Activated T-cell treated with anti-CD3 and anti-CD28 coated beads, Interleukin-2, amount 50 U/mL, for 48 hours (primary cell): ENCODE results near the gene TGFA.
"Not testable (repeated sequence)": the region's sequence is repeated elsewhere in the genome, so short reads cannot be mapped to it uniquely, and the experiment has no call there.

ENCODE experiments used
- DNase-seq, 2 experiments: peaks; one replicate each; pipeline ENCODE4 v3.0.0-alpha.2; 2020

The TGFA gene

DNA sequence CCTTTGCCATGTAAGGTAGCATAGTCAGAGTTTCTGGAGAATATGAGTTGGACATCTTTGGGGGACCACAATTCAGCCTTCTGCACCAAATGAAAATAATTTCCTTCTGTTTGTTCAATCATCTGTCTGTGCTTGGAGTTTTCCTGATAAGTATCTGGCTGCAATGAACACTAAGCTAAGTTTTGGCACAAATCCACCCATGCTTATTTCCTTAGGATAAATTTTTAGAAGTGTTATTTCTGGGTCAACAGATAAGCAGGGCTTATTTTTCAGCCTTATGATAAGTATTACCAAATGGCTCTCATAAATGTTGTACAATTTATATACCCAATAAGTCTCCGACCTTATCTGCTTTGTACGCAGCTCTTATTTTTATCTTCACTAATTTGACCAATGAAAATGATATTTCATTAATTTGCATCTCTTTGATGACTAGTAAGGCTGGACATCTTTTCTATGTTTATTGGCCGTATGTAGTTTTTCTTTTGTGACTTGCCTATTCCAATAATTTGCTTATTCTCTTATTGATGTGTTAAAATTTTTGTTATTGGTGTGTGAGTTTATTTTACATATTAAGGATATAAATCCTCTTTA is 59.2 kb downstream of the TGFA start:
- DNase-seq, result no peak

DNA sequence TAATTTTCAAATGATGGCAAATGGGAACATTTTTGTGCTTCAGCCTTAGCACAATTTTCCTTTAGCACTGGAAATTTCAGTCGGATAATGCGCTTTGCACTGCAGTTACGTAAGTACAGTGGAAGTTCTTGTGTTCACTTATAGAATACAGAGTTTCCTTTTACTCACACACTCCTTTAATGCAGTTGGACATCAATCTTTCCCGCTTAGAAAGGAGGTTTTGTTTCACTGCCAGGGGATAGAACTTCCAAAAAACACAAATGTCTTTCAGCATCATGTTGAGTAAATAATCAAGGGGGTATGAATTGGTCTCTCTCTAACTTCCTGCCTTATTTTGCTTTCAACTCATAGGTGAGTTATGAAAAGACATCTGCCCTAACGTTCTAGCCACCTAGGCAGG is 63.2 kb downstream of the TGFA start:
- DNase-seq, result no peak

DNA sequence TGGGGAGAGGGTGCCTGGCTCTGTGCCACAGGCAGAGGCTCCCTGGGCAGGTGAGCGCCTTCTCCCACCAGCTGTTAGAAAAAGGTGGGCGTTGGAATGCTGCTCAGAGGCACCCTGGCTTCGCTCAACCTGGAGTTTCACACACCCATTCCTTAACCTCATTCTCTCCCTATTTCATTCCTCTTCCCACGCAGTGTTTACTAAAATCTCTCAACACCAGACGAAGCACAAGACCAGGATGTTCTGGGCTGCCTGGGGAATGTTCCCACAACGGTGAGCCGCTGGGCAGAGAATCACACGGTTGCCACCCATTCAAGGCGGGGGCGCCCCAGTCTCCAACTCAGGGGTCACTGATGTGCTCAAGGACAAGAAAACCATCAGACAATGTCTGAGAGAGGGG is 64.5 kb downstream of the TGFA start:
- no peak for DNase-seq

DNA sequence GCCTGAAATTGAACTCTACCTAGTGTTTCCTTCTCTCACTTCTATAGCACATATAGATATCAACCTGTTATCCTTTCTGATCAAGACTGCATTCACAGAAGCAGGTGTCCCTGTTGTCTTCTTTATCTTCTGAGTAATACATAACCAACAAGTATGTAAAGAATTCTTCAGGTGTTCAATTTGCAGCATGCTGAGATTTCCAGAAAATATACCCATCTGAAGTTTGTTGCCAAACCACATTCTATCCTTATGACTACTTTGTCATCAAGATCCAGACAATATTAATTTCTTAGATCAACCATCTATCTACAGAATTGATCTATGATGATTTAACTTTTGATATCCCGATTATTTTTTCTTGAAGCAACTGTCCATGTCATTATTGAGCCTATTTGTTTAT is 69.5 kb downstream of the TGFA start:
- DNase-seq, result no peak

DNA sequence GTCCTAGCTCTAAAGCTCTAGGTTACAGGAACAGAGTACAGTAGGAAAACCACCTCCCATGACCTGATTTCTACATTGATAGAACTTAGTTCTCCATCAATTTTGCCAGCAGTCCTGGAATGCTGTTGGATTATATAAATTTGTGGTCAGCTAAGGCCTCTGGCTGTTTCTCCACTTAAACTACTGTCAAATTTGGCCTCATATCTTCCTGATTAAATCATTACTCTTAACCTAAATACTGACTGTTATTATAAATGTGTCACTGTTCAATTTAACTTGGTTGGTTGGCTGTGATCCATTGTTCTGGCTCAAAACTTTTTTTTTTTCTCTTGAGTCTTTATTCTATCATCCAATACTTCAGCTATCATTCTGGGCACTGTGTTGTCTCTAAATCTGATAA is 71.2 kb downstream of the TGFA start:
- no peak for DNase-seq

DNA sequence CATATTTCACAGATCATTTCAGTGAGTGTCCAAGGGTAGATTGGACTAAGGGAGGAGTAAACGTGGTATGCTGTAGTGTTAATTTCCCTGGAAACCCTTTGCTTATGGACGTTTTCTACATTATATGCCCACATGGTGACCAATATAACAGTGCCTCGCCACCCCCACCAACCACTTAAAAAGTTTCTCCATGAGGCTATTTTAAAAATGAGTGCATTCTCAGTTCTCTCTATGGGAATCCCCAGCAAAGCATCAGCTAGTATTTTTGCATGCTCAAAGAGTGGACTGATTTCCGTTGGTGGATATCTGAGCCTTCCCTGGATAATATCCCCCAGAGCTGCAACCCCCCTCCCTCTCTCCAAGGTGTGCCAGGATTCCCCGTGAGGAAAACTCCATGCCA is 73.2 kb downstream of the TGFA start:
- DNase-seq, result no peak

DNA sequence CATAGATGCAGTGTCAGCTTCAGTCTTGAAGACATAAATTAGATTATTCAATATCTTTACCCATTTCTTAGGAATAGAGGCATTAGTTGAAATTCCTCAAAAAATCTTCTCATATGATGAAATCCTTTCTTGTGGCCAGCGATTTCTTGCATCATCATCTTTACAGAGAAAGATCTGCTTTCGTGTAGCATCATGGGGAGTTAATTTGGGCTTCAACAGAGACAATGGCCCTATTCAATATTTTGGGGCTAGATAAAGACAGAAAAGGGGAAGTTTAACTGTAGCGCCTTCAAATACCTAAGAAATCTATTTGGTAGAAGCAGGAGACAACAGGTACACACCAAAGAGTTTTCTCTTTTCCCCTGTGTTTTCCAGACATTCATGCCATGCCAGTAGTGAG is 73.8 kb downstream of the TGFA start:
- DNase-seq, result no peak

DNA sequence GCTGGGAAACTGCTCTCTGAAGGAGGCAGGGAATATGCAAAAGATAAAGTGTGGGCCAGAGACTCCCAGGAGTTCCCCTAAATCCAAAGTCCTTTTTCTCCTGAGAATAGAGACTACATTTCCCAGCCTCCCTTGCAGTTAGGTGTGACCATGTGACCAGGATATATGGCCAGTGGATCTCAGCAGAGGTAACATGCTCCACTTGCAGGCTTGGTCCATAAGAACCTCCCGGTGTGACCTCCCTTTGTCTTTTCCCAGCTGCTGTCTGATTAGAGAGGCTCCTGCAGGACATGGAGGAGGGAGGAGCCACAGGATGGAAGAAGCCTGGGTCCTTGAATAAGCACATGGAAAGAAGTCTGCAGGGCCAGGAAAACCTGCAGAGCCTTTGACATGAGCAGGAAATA is 76.2 kb downstream of the TGFA start:
- no peak for DNase-seq

DNA sequence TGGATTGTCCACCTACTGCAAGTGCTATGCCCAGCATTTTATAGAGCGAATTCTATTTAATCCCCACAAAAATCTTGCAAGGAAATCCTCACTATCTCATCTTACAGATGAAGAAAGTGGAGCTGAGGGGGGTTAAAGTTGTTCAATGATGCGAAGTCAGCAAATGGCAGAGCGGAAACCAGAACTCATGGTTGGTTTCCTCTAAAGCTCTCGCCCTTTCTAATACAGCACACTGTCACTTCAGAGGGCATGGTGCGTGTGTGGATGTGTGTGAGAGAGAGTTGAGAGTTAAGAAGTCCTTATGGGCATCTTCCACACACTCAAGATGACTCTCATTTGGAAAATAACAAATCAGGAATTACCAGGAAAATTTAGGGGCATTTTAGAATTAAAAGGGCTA is 78.4 kb downstream of the TGFA start:
- no peak for DNase-seq

DNA sequence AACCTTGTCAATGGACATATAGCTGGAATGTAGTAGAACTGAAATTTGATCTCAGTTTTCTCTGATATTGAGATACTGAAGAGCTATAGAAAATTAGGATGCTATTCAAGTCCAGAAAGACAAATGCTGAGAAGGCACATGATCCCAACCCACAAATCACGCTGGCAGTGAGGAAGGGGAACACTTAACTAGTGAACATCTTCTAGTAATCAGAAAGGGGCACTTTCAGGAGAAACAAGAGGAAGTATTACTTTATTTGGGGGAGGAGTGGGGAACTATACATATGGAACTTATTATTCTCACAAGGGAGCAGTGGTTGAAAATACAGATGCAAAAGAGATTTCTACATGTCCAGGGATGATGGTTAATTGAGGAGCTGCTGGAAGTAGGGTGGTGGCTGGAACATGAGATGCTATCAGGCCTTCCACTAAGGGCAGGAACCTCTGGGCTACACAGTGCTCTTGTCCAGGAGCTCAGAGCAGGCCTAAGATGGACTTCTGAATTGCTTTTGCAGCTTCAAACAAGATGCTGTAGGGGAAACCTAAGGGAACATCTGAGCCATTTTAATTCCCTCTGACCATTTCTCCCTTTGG is 79.3 kb downstream of the TGFA start:
- DNase-seq, result no peak

DNA sequence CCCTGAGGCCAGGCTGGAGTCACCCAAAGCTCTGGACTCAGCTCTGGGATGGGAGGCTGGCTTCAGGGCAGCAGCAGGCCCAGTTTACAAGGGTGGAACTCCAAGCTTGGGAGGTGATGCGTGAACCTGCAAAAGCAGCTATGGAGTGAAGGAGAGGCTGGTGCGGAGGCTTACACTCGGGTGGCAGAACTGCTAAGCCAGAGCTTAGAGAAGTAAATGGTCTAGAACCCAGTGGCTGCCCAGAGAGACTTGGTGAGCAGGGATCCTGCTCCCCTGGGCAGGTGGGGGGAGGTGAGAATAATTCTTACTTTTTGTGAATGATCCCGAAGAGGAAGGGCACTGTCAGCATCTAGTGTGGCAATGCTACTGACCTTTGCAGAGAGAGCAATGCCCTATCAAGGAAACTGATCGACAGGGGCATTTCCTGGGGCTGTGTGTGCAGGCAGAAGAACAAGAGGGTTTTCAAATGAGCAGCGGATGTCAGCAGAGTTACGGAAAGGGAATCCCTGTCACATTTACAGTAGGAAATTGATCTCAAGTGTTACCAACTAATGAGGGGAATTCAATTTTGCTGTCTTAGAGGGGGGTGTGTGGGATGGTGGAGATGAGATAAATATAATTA is 80.4 kb downstream of the TGFA start:
- no peak for DNase-seq

DNA sequence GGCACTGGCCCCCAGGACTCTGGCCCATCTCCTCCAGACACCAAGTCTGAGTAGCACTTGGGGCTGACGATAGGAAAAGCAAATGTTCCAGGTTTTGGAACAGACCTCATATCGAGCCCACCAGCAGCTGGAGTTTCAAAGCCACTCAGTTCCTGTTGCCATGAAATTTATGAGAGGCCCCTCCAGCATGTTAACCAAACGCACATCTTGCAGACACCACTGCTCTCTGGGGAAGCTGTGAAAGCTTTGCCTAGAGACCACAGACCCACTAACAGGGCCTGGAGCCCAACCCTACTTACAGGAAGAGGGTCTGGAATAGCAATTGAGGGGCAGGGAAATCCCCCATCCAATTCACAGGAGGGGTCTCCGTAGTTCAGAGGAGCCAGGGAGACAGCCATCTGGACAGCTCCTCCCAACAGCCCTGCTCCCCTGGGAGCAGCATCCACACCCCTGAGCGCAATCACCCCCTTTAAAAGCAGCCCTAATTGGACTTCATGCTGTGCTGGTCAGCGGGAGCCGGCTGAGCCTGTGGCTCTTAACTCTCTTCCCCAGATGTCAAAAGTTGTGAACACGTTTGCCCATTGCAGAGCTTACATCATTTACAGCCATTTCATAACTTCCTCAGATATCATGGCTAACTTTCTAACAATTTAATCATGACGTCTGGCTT is 81.3 kb downstream of the TGFA start:
- DNase-seq, result no peak

DNA sequence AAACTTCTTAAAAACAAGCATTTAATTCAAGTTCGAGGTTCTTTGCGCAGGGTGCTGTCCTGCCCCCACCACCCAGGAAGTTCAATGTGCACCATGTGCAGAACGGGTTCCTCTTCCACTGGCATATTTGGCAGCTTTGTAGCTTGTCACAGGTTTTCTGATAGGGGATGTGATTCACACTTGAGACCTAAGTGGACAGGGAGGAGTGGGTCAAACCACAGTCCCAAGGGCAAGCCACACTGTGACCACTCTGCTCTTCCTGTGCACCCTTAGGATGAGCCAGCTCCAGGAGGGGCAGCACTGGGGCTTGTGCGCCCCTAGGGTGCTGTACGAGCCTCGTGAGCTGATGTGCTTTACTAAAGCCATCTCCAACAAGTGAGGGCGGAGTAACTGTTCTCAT is 82.5 kb downstream of the TGFA start:
- DNase-seq, result no peak

DNA sequence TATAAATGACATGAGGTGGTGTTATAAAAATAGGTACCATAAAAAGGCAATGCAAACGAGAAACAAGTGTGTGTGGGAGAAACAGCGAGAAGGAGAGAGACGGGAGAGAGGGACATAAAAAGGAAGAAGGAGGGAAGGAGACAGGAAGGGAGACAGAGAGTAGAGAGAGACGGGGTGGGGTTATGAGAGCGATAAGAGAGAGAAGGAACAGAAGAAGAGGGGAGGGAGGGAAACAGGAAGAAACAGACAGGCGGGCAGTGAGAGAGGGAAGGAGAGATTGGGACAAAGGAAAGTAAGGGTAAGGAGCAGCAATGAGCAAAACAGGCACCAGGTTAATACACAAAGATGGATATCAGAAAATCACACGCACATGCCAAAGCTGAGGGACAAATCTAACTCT is 83.7 kb downstream of the TGFA start:
- no peak for DNase-seq

DNA sequence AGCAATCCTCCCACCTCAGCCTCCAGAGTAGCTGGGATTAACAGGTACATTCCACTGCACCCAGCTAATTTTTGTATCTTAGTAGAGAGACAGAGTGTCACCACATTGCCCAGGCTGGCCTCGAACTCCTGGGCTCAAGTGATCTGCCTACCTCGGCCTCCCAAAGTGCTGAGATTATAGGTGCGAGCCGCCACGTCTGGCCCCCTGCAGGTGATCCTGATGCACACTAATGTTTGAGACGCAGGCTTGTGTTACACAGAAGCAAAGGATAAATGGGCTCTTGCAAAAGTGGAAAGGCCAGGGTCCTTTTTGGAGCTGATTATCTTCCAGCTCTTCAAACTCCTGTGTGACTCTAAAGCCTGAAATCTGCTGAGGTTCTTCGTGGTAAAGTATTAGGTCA is 84.2 kb downstream of the TGFA start:
- no peak for DNase-seq

DNA sequence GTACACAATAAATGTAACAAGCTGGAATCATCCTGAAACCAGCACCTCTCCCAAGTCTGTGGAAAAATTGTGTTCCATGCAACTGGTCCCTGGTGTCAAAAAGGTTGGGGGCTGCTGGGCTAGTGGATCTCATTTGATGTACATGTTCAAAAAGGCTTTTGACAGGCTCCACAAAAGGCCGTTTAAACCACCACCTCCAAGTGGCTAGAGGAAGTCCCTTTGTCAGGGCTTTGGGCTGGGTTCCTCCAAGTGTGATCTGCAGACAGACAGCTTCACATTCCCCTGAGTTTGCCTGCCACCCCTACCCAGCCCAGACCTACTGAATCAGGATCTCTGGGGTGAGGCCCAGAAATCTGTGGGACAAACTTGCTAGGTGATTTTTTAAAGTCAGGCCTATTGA is 84.7 kb downstream of the TGFA start:
- no peak for DNase-seq

DNA sequence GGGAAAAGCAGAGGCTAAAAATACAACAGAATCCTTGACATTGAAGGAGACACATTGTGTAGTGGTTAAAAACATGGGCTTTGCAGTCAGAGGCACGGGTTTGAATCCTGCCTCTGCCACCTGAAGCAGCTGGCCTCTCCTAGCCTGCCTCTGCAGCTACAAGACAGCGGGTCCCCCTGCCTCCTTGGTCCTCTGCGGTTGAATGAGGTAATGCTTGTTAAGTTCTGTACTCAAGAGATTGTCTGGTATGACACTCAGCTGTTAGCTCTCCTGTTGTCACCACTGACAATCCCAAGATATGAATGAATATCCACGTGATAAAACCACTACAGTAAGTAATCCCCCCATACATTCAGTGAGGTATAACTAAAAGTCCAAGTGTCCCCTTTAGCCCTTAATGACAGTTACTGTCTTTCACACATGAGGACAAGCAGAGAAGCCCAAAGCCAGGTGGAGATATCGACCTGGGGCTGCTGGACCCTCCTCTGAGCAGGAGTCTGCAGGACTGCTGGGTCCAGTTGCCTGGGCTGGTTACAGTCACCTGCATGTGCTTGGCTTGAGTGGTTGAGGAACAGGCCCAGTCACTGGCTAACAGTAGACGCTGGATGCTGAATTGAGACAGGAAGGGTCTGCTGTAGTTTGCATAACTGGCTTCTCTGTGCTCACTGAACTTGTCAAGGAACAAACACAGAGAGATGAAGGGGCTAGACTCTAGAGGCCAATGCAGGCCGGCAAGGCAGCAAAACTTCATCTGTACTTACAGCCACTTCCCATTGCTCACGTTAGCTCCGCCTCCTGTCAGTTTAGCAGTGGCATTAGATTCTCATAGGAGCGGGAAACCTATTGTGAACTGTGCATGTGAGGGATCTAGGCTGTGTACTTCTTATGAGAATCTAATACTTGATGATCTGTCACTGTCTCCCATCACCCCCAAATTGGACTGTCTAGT is 85.5 kb downstream of the TGFA start:
- DNase-seq, result no peak

DNA sequence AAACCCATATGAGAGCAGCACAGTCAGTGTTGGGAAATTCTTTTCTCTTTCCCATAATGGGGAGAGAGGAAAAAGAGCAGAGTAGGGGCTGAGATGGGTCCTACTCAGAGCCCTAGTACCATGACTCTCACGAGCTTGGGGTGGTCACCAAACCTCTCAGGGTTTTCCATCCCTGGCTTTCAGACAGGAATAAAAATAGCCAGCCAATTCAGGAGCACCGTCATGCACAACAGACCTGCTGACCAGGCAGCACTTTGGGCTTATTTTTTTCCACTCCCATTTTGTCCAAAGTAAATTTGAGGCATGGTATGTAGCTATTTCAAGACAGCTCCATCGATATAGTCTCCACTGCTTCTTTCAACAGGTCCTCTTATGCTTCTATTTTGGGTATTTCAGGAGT is 86.4 kb downstream of the TGFA start:
- DNase-seq, result no peak

DNA sequence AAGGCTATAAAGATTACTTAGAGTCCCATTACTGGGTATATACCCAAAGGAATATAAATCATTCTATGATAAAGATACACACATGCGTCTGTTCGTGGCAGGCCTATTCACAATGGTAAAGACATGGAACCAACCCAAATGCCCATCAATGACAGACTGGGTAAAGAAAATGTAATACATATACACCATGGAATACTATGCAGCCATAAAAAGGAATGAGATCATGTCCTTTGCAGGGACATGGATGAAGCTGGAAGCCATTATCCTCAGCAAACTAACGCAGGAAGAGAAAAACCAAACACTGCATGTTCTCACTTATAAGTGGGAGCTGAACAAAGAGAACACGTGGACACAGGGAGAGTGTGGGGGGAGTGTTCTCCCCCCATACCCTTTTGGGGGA is 87.0 kb downstream of the TGFA start:
- DNase-seq, result not testable (repeated sequence)

DNA sequence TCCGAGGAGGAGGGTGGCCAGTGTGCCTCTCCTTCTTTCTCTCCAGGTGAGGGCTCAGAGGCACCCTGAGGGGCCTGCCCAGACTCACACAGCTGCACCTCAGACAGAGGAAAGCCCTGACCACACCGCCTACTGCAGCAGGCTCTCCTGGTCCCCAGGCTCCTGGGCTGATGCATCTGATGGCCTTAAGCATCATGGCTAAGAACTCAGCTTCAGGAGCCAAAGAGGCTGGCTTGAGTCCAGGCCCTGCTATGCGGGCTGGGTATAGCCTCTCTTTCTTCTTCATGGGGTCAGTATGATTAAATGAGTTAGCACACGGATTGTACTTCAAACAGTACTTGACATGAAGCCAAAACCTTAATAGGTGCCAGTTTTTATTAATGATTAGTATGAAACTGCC is 89.6 kb downstream of the TGFA start:
- no peak for DNase-seq

DNA sequence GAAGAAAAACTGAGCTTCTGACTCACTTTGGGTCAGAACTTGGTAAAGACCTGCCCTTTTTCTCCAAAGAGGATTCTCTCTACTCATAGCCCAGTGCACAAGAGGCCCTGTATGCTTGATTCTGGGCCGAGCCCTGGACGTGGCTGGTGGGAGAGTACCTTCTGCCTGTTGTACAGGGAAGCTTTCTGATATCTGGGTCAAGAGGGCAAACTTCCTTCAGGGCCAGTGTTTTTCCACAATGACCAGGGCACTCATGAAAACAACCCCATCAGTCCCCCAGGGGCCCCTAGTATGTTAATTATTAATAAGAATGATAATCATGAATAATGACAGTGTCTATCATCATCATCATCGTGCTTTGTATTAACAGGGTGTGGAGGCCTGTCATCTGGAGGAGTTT is 90.0 kb downstream of the TGFA start:
- DNase-seq, result no peak

DNA sequence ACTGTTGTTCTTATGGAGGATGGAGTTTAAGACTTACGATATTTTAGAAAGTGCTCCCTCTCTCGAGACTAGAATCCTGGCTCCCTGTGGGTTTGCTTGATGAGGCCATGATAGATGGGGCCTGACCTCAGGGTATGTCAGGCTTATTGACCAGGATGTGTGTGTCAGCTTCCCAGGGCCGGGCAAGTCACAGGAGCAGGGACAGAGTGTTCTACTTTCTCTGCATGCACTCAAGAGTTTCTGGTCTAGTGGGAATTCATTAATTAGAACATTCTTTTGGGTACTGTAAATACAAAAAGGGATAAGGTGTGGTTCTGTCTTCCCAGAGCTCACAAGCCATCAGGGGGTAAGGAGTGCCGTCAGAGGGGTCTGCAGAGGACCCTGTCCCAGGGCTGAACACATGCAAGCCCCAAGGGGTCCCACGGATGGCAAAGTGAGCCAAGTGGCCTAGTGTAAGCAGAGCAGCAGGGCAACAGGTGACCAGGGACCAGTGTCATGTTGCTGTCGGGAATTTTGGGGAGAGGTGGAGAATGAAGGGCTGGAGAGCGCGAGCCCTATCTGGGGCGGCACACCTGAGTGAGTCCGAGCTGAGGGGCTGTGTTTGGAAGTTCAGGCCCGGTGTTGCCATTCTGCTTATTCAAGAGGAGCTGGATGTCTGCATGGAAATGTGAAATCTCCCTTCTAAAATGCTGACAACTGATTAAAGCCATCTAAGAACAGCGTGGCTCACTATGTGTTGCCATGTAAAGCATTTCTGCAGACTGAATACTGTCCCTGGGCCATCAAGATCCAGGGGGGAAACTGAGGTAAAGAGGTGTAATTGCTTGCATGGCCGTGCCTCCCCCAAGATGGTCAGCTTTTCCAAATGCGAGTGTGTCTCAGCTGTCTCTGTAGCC is 91.4 kb downstream of the TGFA start:
- no peak for DNase-seq
